ENCODE results near the gene LINC00237. TPM values are rescaled to one million over a fixed set of nuclear protein-coding genes. Genes with fewer than 3 reads are reported as not detected.

The LINC00237 gene
- total RNA-seq, 3 donors from 2014 or later, result not detected

- H3K4me3 ChIP-seq, result no peak overlapping the region
- H3K4me1 ChIP-seq (ENCODE audit: low read depth), result no peaks in the 10 kb centered on the region
- H3K9me3 ChIP-seq, result no peaks in the 10 kb centered on the region
- TF ChIP-seq CTCF (IDR thresholded peaks at IDR 0.05), result no peak
- ATAC-seq, result no peak
- H3K36me3 ChIP-seq (ENCODE audit: low read depth), result no peaks in the 10 kb centered on the region
- DNase-seq, result no peak
- intact Hi-C loops (cut with DNase I, micrococcal nuclease), result no loop called here
These were observed 27.2 kb upstream of the LINC00237 start for GRCh38 chr20:21133404-21133803.

- Histone ChIP-seq H3K9me3 (no peaks in the 10 kb centered on the region), H3K4me1 (ENCODE audit: low read depth) (peaks cover 3% of the 10 kb centered on the region), H3K36me3 (ENCODE audit: low read depth) (no peaks in the 10 kb centered on the region), H3K4me3 (no peak overlapping the region)
- no peak for ATAC-seq
- no peak for TF ChIP-seq CTCF (IDR thresholded peaks at IDR 0.05)
- intact Hi-C loops (cut with DNase I, micrococcal nuclease), result no loop called here
- DNase-seq, result no peak
These were observed 23.7 kb upstream of the LINC00237 start for GRCh38 chr20:21129861-21130260.

GRCh38 chr20:21127201-21127981 lies 21.2 kb upstream of the LINC00237 start:
- no peak for TF ChIP-seq CTCF (IDR thresholded peaks at IDR 0.05)
- H3K4me3 ChIP-seq, result no peak overlapping the region
- peaks cover 3% of the 10 kb centered on the region for H3K4me1 ChIP-seq (ENCODE audit: low read depth)
- H3K36me3 ChIP-seq (ENCODE audit: low read depth), result no peaks in the 10 kb centered on the region
- H3K9me3 ChIP-seq, result no peaks in the 10 kb centered on the region
- no peak for DNase-seq
- no peak for ATAC-seq
- intact Hi-C loops (cut with DNase I, micrococcal nuclease), result no loop called here

- Histone ChIP-seq H3K4me3 (peak overlapping the region; percentile 67), H3K9me3 (no peaks in the 10 kb centered on the region), H3K4me1 (ENCODE audit: low read depth) (peaks cover 3% of the 10 kb centered on the region), H3K36me3 (ENCODE audit: low read depth) (no peaks in the 10 kb centered on the region)
- intact Hi-C loops (cut with DNase I, micrococcal nuclease), result no loop called here
- no peak for TF ChIP-seq CTCF (IDR thresholded peaks at IDR 0.05)
- DNase-seq, result no peak
- ATAC-seq, result no peak
These were observed 20.4 kb upstream of the LINC00237 start for GRCh38 chr20:21126581-21126870.

- peaks cover 3% of the 10 kb centered on the region for H3K4me1 ChIP-seq (ENCODE audit: low read depth)
- intact Hi-C loops (cut with DNase I, micrococcal nuclease), result no loop called here
- peak within 1 kb of the TSS; percentile 67 for H3K4me3 ChIP-seq
- ATAC-seq (peak; percentile 99), DNase-seq (peak; percentile 97 to 99 (median 97))
- H3K9me3 ChIP-seq, result no peaks in the 10 kb centered on the region
- H3K36me3 ChIP-seq (ENCODE audit: low read depth), result no peaks in the 10 kb centered on the region
- no peak for TF ChIP-seq CTCF (IDR thresholded peaks at IDR 0.05)
These were observed 19.9 kb upstream of the LINC00237 start, which contains the start of gene KIZ for GRCh38 chr20:21125849-21126580. Gene KIZ, plus strand, starts transcription at chr20:21126082. Its CDS starts 34 bp downstream, at chr20:21126116.

Measured in mucosa of descending colon (tissue), 3 donors.